ENCODE results near the gene ARHGAP29. TPM values are rescaled to one million over a fixed set of nuclear protein-coding genes. Genes with fewer than 3 reads are reported as not detected.

Gene ARHGAP29
- total RNA-seq, 1 experiment from 2014 or later: 161 TPM

- Histone ChIP-seq H3F3A (ENCODE audit: low read length, unreplicated experiment) (peaks cover 22% of the 10 kb centered on the region), H2AFZ (ENCODE audit: low read length) (no peak overlapping the region), H3K36me3 (ENCODE audit: low read depth, low read length) (no peaks in the 10 kb centered on the region), H3K27me3 (ENCODE audit: low read length) (no peaks in the 10 kb centered on the region), H3K4me1 (ENCODE audit: insufficient read depth, low read length) (peaks cover 71% of the 10 kb centered on the region), H3K4me3 (ENCODE audit: low read length) (no peak overlapping the region), H3K79me2 (ENCODE audit: low read length) (peaks cover 69% of the 10 kb centered on the region), H3K9me3 (ENCODE audit: low read length) (no peaks in the 10 kb centered on the region), H4K20me1 (ENCODE audit: low read length) (no peaks in the 10 kb centered on the region), H3K9ac (ENCODE audit: low read length) (peak overlapping the region; percentile 19; the same call in 1 of the 2 replicates), H3K4me2 (ENCODE audit: low read length) (0 out of 2 replicates have a peak overlapping the region, but pooled peaks have one; percentile 7), H3K27ac (ENCODE audit: low read length) (peak overlapping the region; percentile 92), H3K9me2 (replicated peaks; ENCODE audit: low read length) (no peaks in the 10 kb centered on the region)
- no TSS peak for BruUV-seq (replicated peaks)
- DNase-seq (peak; percentile 77), ATAC-seq (no peak)
- TF ChIP-seq EZH2phosphoT487 (IDR thresholded peaks at IDR 0.05; ENCODE audit: borderline replicate concordance, low read length) (no peak), CTCF (conservative IDR thresholded peaks at IDR 0.05; ENCODE audit: low read depth, low read length) (no peak), EZH2 (IDR thresholded peaks at IDR 0.05; ENCODE audit: low read length, unreplicated experiment) (no peak)
- ChIA-PET POLR2A (ENCODE audit: unreplicated experiment) (no interaction called here), CTCF (no interaction called here)
- intact Hi-C loops (cut with micrococcal nuclease): no loop called here
Measured at GRCh38 chr1:94250341-94250740, 13.0 kb upstream of the ARHGAP29 start.

GRCh38 chr1:94248956-94249688 is 11.7 kb upstream of the ARHGAP29 start:
- no peaks in the 10 kb centered on the region for H3K9me2 ChIP-seq (replicated peaks; ENCODE audit: low read length)
- ATAC-seq (0 out of 2 replicates have a peak, but pooled peaks have one; percentile 2), DNase-seq (peak; percentile 77)
- peaks cover 58% of the 10 kb centered on the region for H3K4me1 ChIP-seq (ENCODE audit: insufficient read depth, low read length)
- H4K20me1 ChIP-seq (ENCODE audit: low read length): peaks cover 4% of the 10 kb centered on the region; the same call in 1 of the 2 replicates
- H3F3A ChIP-seq (ENCODE audit: low read length, unreplicated experiment): peaks cover 24% of the 10 kb centered on the region
- no peak for TF ChIP-seq CTCF (conservative IDR thresholded peaks at IDR 0.05; ENCODE audit: low read depth, low read length)
- no peaks in the 10 kb centered on the region for H3K36me3 ChIP-seq (ENCODE audit: low read depth, low read length)
- peak overlapping the region; percentile 96; the same call in 1 of the 2 replicates for H3K4me3 ChIP-seq (ENCODE audit: low read length)
- no peak overlapping the region for H2AFZ ChIP-seq (ENCODE audit: low read length)
- peak overlapping the region; percentile 92 for H3K27ac ChIP-seq (ENCODE audit: low read length)
- no peaks in the 10 kb centered on the region for H3K27me3 ChIP-seq (ENCODE audit: low read length)
- peak overlapping the region; percentile 92 for H3K9ac ChIP-seq (ENCODE audit: low read length)
- no peaks in the 10 kb centered on the region for H3K9me3 ChIP-seq (ENCODE audit: low read length)
- BruUV-seq (replicated peaks): no TSS peak
- intact Hi-C loops (cut with micrococcal nuclease): loop anchor here (10.0 kb wide), 1 partner anchor 216 kb away; no protein-coding TSS in a partner anchor
- ChIA-PET POLR2A (ENCODE audit: unreplicated experiment) (interaction anchor here (0.7 to 1.8 kb wide), 4 partner anchors 11 to 76 kb away, joined by 6 to 24 read pairs (median 10); no protein-coding TSS in a partner anchor), CTCF (interaction anchor here (0.6 kb wide), 1 partner anchor 210 kb away, joined by 4 read pairs; no protein-coding TSS in a partner anchor)
- peak overlapping the region; percentile 87 for H3K4me2 ChIP-seq (ENCODE audit: low read length)
- H3K79me2 ChIP-seq (ENCODE audit: low read length): peaks cover 81% of the 10 kb centered on the region
